Limb (tissue), 2 donors: ENCODE measurements around the gene TFPI.
"Not testable (repeated sequence)": the region's sequence is repeated elsewhere in the genome, so short reads cannot be mapped to it uniquely, and the experiment has no call there.

ENCODE experiments used
- DNase-seq, 2 donors: peaks; one replicate each; pipeline ENCODE4 v3.0.0-alpha.2; 2016; ENCODE audit errors: extremely low spot score in 2 of 2

Gene TFPI

GRCh38 chr2:187552828-187553681 is 1.2 kb downstream of the TFPI start:
- no peak for DNase-seq

DNA sequence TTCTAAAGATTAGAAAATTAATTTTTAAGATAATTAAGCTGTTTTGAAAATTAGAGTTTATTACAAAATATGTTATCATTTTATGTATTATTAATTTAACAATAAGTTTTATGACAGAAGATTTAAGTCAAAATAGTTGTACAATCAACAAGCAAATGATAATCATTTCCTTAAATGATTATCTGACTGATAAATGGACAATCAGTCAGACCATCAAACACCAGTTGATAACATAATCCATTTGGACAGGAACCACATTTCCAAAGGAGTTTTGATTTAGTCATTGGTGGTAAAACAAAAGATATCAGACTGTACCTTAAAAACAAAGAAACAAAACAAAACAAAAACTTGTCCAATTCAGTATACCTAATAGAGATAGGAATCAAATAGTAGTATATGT is 1.9 kb downstream of the TFPI start:
- no peak for DNase-seq

- no peak for DNase-seq
Observed at GRCh38 chr2:187550857-187551256, 3.4 kb downstream of the TFPI start.

- no peak for DNase-seq
Observed at GRCh38 chr2:187549951-187550555, 4.2 kb downstream of the TFPI start.

DNA sequence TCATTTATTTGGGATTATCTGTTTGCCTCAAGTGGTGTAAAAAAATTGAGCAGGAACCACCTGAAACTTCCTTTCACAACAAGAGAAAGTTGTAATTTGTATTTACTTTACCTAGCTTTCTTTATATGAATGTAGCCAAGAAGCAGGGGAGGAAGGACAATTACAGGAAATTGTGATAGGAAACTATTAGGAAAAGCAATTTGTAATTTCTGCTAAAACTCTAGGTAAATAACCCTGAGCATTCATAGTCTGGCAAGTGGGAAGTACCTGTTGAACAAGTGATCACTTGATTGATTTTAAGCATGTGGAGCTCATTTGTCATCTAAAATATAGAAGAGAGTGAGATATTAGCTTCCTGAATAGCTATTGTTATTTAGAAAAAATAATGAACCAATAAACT is 5.0 kb downstream of the TFPI start:
- no peak for DNase-seq

DNA sequence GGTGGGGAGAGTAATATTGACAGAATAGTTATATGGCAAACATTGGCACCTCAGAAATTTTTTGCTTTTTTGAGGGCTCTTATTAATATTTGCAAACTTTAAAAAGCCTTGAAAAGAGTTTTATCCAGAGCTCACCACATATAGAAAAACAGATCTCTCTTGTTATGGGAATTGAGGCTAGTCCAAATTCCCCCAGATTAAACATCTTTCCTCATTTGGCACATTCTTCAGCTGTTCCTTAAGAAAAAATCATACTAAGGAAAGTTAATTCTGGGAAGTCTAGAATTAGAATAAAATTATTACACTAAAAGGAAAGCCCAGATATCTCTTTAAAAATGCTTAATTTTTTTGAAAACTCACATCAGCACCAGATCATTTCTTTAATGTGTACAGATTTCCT is 5.6 kb downstream of the TFPI start:
- no peak for DNase-seq

GRCh38 chr2:187547353-187547979 is 6.8 kb downstream of the TFPI start:
- no peak for DNase-seq

DNA sequence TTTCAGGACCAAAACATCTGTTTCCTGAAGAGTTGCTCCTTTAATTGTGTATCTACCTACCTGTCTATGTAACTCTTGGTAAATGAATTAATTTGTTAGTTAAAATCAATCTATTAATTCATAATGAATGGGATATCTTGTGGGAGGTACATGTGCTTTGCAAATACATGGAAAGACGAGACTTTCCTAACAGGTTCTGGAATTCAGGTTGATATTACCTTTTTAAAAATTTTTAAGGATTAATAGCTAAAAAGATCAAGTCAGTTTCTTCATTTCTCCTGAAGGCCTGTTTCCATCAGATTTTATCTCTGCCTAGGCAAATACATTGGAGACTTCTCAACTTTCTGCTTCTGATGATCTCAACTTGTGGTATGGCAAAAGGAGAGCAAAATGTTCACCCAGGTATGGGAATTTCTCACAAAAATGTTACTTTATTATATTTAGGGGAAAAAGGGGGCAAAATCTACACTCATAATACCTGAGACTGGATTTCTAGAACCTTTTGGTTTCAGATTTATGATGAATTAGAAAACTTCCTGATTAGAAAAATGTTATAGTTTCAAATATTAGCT is 7.4 kb downstream of the TFPI start:
- no peak for DNase-seq

DNA sequence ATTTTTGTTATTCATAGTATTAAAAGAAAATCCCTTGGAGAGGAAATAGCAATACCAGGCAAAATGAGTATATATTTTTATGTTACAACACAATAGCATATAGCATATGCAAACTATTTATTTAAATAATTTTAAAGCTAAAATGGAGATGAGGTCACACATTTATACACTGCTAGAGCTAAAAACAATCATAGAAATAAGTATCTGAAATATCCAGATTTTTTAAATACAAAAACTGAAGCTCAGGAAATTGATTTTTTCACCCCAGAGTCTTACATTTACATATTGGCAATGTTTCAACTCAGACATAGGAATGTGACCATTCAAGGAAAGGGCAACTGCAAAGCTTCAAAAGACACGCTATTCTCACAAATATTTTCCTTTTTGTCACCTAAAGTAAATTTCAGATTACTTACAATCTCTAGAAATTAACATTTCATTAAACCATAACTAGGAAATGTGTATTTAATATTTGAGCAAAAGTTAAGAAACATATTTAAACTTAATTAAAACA is 8.9 kb downstream of the TFPI start:
- DNase-seq: no peak

DNA sequence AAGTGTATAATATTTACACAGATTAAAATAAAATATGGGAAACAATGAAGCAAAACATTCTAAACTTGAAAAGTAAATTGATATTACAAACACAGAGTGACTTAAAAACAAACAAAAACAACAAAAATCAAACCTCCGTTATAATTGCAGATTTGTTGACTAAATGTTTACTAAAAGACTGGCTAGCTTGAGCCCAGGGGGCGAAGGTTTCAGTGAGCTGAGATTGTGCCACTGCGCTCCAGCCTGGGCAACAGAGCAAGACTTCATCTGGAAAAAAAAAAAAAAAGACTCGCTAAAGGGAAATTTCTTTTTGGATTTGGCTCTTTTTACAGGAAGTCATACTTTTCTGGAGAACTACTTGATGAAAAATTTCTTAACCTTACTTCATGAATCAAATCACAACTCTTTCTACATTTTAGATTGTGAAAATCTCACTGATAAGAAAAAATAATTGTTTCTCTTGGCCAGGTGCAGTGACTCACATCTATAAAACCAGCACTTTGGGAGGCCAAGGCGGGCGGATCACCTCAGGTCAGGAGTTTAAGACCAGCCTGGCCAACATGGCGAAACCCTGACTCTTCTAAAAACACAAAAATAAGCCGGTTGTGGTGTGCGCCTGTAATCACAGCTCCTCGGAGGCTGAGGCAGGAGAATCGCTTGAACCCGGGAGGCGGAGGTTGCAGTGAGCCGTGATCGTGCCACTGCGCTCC is 9.7 kb downstream of the TFPI start:
- no peak for DNase-seq

GRCh38 chr2:187543488-187543887 is 10.7 kb downstream of the TFPI start:
- no peak for DNase-seq

- no peak for DNase-seq
Observed at GRCh38 chr2:187542123-187542522, 12.1 kb downstream of the TFPI start.

- no peak for DNase-seq
Observed at GRCh38 chr2:187541086-187542085, 12.8 kb downstream of the TFPI start.

GRCh38 chr2:187538222-187538621 is 16.0 kb downstream of the TFPI start:
- DNase-seq: not testable (repeated sequence)

- DNase-seq: not testable (repeated sequence)
Observed at GRCh38 chr2:187535381-187535780, 18.9 kb downstream of the TFPI start.

DNA sequence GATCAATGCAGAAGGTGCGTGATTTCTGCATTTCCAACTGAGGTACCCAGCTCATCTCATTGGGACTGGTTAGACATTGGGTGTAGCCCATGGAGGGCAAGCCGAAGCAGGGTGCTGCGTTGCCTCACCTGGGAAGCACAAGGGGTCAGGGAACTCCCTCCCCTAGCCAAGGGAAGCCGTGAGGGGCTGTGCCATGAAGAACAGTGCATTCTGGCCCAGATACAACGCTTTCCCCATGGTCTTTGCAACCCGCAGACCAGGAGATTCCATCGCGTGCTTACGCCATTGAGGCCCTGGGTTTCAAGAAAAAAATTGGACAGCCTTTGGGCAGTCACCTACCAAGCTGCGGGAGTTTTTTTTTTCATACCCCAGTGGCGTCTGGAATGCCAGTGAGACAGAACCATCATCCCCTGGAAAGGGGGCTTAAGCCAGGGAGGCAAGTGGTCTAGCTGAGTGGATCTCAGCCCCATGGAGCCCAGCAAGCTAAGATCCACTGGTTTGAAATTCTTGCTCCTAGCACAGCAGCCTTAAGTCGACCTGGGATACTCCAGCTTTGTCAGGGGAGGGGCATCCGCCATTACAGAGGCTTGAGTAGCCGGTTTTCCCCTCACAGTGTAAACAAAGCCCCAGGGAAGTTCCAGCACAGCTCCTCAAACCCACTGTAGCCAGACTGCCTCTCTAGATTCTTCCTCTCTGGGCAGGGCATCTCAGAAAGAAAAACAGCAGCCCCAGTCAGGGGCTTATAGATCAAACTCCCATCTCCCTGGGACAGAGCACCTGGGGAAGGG is 21.7 kb downstream of the TFPI start:
- no peak for DNase-seq

DNA sequence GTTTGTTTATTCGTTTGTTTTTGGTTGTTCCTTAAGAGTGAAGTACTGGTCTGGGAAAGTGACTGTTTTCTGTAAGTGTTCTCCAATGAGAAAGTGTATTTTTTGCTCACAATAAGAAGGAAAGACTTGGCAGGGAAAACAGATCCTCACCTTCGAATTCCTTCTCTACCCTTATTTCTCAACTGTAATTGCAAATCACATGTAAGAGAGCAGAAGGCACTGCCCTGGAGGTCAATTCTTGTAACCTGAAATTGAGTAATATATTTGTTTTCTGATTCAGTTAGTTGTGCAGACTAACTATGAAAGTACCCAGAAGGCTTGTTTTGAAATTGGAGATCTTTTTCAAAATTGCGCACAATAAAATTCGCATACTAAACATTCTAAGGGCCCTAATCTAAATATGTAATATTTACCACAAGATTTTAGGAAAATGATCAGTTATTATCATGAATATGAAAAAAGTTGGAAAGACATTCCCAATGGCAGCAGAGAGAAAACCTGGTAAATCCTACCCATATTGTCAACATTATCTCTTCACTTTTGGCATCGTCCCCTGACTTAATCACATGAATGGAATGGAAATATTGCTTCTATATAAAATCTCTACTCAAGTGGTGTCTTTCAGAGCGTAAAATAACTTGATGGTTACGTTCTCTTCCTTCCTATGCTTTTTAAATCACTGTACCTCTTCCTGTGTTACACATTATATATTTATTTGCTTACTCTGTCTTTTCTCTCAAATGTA is 24.1 kb downstream of the TFPI start:
- no peak for DNase-seq

- no peak for DNase-seq
Observed at GRCh38 chr2:187529248-187529976, 24.8 kb downstream of the TFPI start.
